Hematopoietic multipotent progenitor cell treated with erythropoietin and hydrocortisone succinate and interleukin-3 and kit ligand, for 6 days (in vitro differentiated cells): ENCODE measurements around the gene C6orf89.

Source experiments
- DNase-seq: peaks from one replicate; pipeline ENCODE4 v3.0.0-alpha.2; 2015

Gene C6orf89

GRCh38 chr6:36885461-36886401 lies at the start of gene C6orf89:
Gene C6orf89 (plus strand): TSS chr6:36885952. CDS start chr6:36899445, 13,493 bp downstream.
- peak; percentile 100 for DNase-seq

- DNase-seq: no peak
These were observed 49.4 kb upstream of the C6orf89 start for GRCh38 chr6:36836111-36837021.

- DNase-seq: no peak
These were observed 48.8 kb upstream of the C6orf89 start for GRCh38 chr6:36837022-36837339.

- DNase-seq: no peak
These were observed 48.1 kb upstream of the C6orf89 start for GRCh38 chr6:36837686-36838085.

- DNase-seq: no peak
These were observed 46.6 kb upstream of the C6orf89 start, which contains the start of gene CPNE5 for GRCh38 chr6:36838896-36839748. Gene CPNE5 (minus strand): TSS chr6:36839444. CDS start chr6:36839377, 67 bp downstream.

- peak; percentile 38 for DNase-seq
These were observed 45.9 kb upstream of the C6orf89 start for GRCh38 chr6:36839749-36840431.

- peak; percentile 62 for DNase-seq
These were observed 45.0 kb upstream of the C6orf89 start for GRCh38 chr6:36840432-36841403.

- DNase-seq: no peak
These were observed 44.0 kb upstream of the C6orf89 start for GRCh38 chr6:36841756-36842155.

GRCh38 chr6:36843170-36843569 lies 42.6 kb upstream of the C6orf89 start:
- DNase-seq: no peak

- DNase-seq: no peak
These were observed 41.3 kb upstream of the C6orf89 start for GRCh38 chr6:36844232-36845170.

GRCh38 chr6:36845233-36845632 lies 40.5 kb upstream of the C6orf89 start:
- no peak for DNase-seq

GRCh38 chr6:36847152-36847551 lies 38.6 kb upstream of the C6orf89 start:
- DNase-seq: no peak

- DNase-seq: no peak
These were observed 37.8 kb upstream of the C6orf89 start for GRCh38 chr6:36847991-36848390.

GRCh38 chr6:36848658-36849441 lies 36.9 kb upstream of the C6orf89 start:
- DNase-seq: peak; percentile 95

GRCh38 chr6:36850021-36850420 lies 35.7 kb upstream of the C6orf89 start:
- no peak for DNase-seq

- peak; percentile 88 for DNase-seq
These were observed 34.6 kb upstream of the C6orf89 start for GRCh38 chr6:36851149-36851614.

GRCh38 chr6:36851626-36852025 lies 34.1 kb upstream of the C6orf89 start:
- peak; percentile 50 for DNase-seq

- no peak for DNase-seq
These were observed 33.1 kb upstream of the C6orf89 start for GRCh38 chr6:36852481-36853147.
